SK-N-SH treated with all-trans-retinoic acid at 6 μM for 48 hours (cell line): ENCODE data around the gene KRTAP10-7.

Source experiments
- ARNTL ChIP-seq: fragments of 450-650 bp; formaldehyde crosslinking; IDR thresholded peaks from 2 replicates; pipeline ENCODE4 v1.5.0; 2020; ENCODE audit warnings: low read depth, mild to moderate bottlenecking, moderate library complexity, borderline replicate concordance
- ISL1 ChIP-seq: fragments of 250-450 bp; sonication (Bioruptor Pico); IDR thresholded peaks from 2 replicates; pipeline ENCODE4 v2.1.2; 2022; ENCODE audit warnings: mild to moderate bottlenecking, moderate library complexity
- POU6F1 ChIP-seq: fragments of 250-450 bp; sonication (Bioruptor Pico); IDR thresholded peaks from 2 replicates; pipeline ENCODE4 v1.8.0; 2021; ENCODE audit warnings: low read depth, mild to moderate bottlenecking, moderate library complexity, borderline replicate concordance
- TSHZ2 ChIP-seq: fragments of 250-450 bp; sonication (Bioruptor Pico); IDR thresholded peaks from 2 replicates; pipeline ENCODE4 v1.5.0; 2020; ENCODE audit warnings: mild to moderate bottlenecking, moderate library complexity
- ZFP3 ChIP-seq: fragments of 250-450 bp; sonication (Bioruptor Pico); IDR thresholded peaks from 2 replicates; pipeline ENCODE4 v1.5.0; 2020; ENCODE audit warnings: mild to moderate bottlenecking, moderate library complexity
- ZNF565 ChIP-seq: fragments of 450-650 bp; formaldehyde crosslinking; conservative IDR thresholded peaks from 2 replicates; pipeline ENCODE4 v1.5.0; 2020; ENCODE audit warnings: low read depth, mild to moderate bottlenecking, moderate library complexity
- ZNF8 ChIP-seq: fragments of 450-650 bp; formaldehyde crosslinking; IDR thresholded peaks from 2 replicates; pipeline ENCODE4 v1.5.0; 2020; ENCODE audit warnings: mild to moderate bottlenecking, moderate library complexity
- TF ChIP-seq, protein P1 (sequence below): fragments of 250-450 bp; sonication (Bioruptor Pico); IDR thresholded peaks from 2 replicates; pipeline ENCODE4 v1.8.0; 2020; ENCODE audit warnings: mild to moderate bottlenecking, moderate library complexity, borderline replicate concordance

DNA sequence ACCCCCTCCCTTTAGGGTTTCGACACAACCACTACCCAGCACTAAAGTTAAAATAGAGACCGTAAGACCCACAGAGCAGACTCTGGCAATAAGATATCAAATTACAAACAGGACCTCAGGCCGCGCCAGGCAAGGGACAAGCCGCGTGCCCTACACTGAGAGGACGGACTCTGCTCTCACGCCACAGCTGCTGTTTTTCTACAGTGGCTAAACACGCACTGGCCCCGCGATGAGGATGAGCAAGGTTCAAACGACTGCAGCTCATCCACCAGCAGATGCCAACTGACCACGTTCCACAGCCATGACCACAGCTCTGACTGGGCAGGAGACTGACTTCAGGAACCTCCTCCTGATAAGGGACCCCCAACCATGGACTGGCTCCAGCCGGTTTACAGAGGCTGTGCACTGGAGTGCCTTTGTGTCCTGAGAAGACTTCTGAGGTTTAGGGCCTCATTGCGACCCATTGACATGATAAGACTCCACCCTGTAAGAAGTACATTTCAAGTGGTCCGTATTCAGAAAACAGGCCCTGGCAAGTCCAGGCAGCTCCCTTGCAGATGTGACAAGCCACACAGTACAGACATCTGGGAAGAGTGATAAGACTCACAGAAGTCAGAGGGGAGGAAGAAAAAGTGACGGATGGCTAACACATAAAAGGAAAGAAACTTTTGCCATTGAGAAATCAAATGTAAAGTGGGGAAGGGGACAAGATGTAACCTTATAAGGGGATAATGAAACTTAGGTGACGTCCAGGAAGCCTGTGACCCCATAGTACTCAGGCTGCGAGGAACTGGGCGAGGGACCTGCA, 6.6 kb upstream of the KRTAP10-7 start:
- TF ChIP-seq, protein P1, sequence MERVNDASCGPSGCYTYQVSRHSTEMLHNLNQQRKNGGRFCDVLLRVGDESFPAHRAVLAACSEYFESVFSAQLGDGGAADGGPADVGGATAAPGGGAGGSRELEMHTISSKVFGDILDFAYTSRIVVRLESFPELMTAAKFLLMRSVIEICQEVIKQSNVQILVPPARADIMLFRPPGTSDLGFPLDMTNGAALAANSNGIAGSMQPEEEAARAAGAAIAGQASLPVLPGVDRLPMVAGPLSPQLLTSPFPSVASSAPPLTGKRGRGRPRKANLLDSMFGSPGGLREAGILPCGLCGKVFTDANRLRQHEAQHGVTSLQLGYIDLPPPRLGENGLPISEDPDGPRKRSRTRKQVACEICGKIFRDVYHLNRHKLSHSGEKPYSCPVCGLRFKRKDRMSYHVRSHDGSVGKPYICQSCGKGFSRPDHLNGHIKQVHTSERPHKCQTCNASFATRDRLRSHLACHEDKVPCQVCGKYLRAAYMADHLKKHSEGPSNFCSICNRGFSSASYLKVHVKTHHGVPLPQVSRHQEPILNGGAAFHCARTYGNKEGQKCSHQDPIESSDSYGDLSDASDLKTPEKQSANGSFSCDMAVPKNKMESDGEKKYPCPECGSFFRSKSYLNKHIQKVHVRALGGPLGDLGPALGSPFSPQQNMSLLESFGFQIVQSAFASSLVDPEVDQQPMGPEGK (CRISPR knock-in tag), result no peak
- no peak for TF ChIP-seq ZNF565
- no peak for TF ChIP-seq ZFP3 (CRISPR knock-in tag)
- TF ChIP-seq POU6F1 (CRISPR knock-in tag), result no peak
- no peak for TF ChIP-seq TSHZ2 (CRISPR knock-in tag)
- no peak for TF ChIP-seq ZNF8 (CRISPR knock-in tag)
- TF ChIP-seq ARNTL (CRISPR knock-in tag), result no peak
- no peak for TF ChIP-seq ISL1 (CRISPR knock-in tag)
